LNCaP clone FGC (cell line): ENCODE measurements around the gene MS4A7.
A peak's percentile ranks its signal among the peaks of the same experiment; 100 is the strongest.

ENCODE experiments used
- DNase-seq: peaks from one replicate; pipeline ENCODE4 v3.0.0-alpha.2; 2011; ENCODE audit warnings: low read depth
- H3K4me3 ChIP-seq: 2 replicates; pipeline ENCODE4 v1.5.1; 2011; ENCODE audit warnings: mild to moderate bottlenecking, low read depth, low read length, control low read depth
- TF ChIP-seq, protein P1 (sequence below): IDR thresholded peaks from 2 replicates; pipeline ENCODE4 v1.5.1; 2012; ENCODE audit warnings: mild to moderate bottlenecking; ENCODE audit not compliant: control insufficient read depth, insufficient read depth; ENCODE audit errors: extremely low read depth

MS4A7 gene

DNA sequence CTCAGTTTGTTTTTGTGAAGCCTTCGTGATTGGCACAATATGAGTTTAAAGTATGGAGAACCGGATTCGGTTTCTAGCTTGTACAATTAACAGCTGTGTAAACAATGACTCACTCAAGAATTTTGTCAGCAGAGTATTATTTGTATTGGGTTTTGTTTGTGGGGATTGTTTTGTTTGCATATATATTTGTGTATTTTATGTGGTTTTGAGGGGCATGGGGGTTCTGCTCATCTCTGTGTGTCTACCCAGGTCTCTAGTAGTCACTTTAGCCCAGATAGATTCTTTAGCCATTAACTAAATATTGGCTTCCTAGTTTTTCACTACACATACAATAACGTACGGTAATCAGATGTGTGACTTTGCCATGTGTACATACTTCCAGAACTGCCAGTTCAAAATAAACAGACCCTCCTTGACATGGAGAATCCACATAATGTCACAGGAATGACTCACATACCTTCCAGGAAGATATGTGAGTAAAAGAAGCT, 7.5 kb upstream of the MS4A7 start:
- TF ChIP-seq, protein P1, sequence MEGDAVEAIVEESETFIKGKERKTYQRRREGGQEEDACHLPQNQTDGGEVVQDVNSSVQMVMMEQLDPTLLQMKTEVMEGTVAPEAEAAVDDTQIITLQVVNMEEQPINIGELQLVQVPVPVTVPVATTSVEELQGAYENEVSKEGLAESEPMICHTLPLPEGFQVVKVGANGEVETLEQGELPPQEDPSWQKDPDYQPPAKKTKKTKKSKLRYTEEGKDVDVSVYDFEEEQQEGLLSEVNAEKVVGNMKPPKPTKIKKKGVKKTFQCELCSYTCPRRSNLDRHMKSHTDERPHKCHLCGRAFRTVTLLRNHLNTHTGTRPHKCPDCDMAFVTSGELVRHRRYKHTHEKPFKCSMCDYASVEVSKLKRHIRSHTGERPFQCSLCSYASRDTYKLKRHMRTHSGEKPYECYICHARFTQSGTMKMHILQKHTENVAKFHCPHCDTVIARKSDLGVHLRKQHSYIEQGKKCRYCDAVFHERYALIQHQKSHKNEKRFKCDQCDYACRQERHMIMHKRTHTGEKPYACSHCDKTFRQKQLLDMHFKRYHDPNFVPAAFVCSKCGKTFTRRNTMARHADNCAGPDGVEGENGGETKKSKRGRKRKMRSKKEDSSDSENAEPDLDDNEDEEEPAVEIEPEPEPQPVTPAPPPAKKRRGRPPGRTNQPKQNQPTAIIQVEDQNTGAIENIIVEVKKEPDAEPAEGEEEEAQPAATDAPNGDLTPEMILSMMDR, result no peak
- H3K4me3 ChIP-seq, result no peak overlapping the region
- DNase-seq, result peak; percentile 96

DNA sequence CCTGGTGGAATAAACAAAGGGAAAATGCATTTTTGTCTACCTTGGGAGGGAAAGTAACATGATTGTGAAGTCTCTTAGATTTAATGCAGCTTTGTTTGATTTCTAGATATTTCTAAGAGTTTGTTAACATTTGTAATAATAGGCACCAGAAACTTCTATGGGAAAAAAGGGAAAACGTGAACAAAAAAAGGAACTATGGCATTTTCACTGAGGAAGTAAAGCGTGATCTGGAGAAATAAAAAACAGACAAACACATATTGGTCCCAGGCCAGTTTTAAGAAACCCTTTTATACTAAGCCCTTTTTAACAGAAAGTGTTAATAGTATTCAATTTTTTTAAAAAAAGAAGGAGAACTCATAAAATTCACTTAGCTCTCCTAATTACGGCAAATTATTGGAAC, 6.9 kb upstream of the MS4A7 start:
- TF ChIP-seq, protein P1, result no peak

DNA sequence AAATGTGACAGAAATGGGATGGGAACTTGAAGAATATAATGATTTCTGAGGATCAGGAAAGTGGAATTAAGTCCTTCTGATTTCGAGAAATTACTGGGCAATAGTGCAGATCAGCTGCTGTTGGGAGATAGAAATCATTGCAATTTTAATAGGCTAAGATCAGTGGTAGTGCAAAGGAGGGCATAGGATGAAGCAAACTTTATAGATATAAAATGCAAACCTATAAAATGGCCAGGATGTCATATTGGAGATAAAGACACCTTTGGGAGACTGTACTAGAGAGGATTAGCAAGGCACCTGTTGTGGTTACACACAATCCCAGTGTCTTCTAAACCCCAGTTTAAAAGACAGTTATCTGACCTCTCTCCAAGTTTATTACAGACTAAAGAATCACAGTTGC, 6.5 kb upstream of the MS4A7 start:
- H3K4me3 ChIP-seq, result peak overlapping the region; percentile 25; the same call in 1 of the 2 replicates
- peak; percentile 79 for DNase-seq
- TF ChIP-seq, protein P1, result no peak

More for the DNA sequence above, 6.9 kb upstream of the MS4A7 start:
- DNase-seq, result no peak
- peak overlapping the region; percentile 25; the same call in 1 of the 2 replicates for H3K4me3 ChIP-seq

DNA sequence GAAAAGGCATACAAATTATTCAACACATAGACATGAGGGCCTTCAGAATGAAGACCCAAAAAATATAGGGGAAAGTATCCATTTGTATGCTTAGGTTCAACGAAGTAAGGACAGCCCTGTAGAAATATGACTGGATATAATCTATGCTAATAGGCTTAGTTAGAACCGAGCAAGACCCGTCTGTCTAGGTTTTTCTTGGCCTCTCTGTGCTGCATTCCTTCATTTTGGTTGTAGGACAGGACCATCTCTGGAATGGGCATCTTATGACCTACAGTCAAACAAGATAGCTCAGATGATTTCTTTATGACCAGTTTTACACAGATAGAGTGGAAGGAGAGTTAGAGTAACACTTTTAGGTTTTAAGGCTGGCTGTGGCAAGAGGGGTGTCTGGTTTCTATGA, 5.6 kb upstream of the MS4A7 start:
- no peak for DNase-seq
- TF ChIP-seq, protein P1, result no peak
- no peak overlapping the region for H3K4me3 ChIP-seq

DNA sequence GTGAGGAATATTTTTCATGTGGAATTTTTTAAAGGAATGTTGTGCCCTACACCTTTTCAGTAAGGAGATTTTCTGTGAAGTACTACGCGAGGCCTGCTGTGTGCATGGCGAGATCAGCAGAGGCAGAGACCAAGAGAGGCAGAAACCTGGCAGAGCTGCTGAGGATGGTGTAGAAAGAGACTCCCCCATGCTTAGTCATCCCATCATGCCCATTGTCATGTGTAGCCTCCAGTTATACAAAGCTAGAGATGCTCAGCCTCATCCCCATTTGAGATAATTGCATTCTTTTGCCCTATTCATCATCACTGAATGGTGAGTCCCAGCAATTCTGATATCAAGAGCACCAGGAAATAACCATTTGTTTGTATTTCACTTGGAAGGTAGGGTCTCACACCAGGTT, 3.0 kb upstream of the MS4A7 start:
- DNase-seq, result no peak
- TF ChIP-seq, protein P1, result no peak
- H3K4me3 ChIP-seq, result no peak overlapping the region

DNA sequence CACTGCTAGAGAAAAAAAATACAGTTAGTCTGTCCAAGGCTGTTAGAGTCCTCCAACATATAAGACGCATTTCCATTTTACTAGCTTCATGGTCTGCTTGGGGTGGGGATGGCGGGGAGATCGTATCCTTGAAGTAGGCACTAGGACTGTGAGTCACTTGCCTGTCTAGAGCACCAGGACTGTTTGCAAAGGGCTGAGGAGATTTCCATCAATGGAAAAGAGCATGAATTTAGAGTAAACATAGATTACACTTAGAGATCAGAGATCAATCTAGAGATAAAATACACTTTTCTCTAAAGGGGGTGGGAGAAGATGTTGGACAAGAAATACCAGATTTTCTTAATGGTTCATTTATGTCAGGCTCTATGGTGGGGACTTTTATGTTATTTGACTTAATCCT, 1.7 kb upstream of the MS4A7 start:
- DNase-seq, result peak; percentile 72
- H3K4me3 ChIP-seq, result no peak overlapping the region
- TF ChIP-seq, protein P1, result no peak

DNA sequence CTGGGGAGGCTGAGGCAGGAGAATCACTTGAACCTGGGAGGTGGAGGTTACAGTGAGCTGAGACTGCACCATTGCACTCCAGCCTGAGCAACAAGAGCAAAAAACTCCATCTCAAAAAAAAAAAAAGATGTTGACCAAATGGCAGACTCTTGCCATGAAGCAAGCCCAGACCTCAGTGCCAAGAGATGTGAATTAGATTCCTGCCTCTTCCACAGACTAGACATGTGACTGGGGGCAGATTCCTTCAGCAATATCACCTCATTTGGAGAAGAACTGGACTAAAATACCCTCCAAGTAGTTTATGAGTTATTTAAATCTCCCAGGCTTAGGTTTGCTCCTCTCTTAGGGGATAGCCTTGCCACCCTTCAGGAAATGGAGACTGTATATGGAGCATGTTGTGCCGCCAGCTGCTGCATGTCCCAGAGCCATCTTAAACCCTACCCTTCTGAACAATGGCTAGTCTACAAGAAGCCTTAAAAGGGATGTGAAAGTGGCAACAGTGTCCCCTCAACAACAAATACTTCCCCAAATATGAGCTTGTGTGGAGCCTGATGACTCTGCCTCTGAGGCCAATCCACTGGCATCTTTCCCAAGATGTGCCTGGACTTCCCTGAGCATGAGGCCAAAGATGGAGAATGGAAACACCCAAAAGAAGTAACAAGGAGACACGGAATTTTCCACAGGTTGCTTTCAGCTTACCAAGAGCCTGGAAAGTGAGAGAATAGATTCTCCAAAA, 763 bp upstream of the MS4A7 start:
- H3K4me3 ChIP-seq, result no peak overlapping the region
- TF ChIP-seq, protein P1, result no peak
- no peak for DNase-seq
